NAMALWA (cell line): ENCODE data around the gene IL32.

ENCODE experiments used
- DNase-seq: peaks from one replicate; pipeline ENCODE4 v3.0.0-alpha.2; 2015; ENCODE audit warnings: low spot score

Gene IL32

GRCh38 chr16:3118846-3119245, 53.4 kb downstream of the IL32 start:
- no peak for DNase-seq
